ENCODE data around the gene EPYC.

DNA sequence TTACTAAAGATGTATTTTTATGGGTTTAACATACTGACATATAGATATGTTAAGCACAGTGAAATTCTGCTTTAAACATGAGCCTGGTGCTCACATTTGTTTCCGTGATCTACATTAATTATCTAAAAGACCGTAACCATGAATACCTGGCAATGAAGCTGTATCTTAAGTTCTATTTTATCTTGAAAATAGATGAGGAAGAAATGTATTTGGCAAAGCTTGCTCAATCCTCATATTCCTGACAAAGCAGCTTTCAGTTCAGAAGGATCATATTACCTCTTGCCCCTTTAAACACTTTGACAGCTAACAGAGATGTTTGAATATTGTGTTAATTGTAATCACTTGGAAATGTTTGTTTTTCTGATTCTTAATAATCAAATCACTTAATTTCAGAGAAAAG lies 9.8 kb downstream of the EPYC start:
- TF ChIP-seq CTCF (conservative IDR thresholded peaks at IDR 0.05; ENCODE audit: low read depth, low read length) (no peak), EZH2 (IDR thresholded peaks at IDR 0.05; ENCODE audit: borderline replicate concordance, low read depth, low read length, poor library complexity, severe bottlenecking) (no peak)
